Adrenal gland (tissue), 12 donors: ENCODE data around the gene NTSR2. TPM values are rescaled to one million over a fixed set of nuclear protein-coding genes. Genes with fewer than 3 reads are reported as not detected.

Experiments used
- DNase-seq, 7 donors: peaks; one replicate each; pipeline ENCODE4 v3.0.0-alpha.2; 2019 to 2020
- H3K27ac ChIP-seq, 5 donors: fragments of 200-600 bp; sonication (generic) in 4 of 5; 1 replicate in 3 of 5; 2 replicates in 2 of 5; pipeline versions ENCODE4 v1.5.1 to v1.8.0; 2016 to 2020; ENCODE audit warnings: mild to moderate bottlenecking in 1 of 5
- H3K27me3 ChIP-seq: fragments of 200-600 bp; 2 replicates; pipeline ENCODE4 v1.8.0; 2021
- H3K36me3 ChIP-seq, 2 donors: fragments of 200-600 bp; replicated peaks in 1 of 2; 1 replicate in 1 of 2; 2 replicates in 1 of 2; pipeline versions ENCODE4 v1.5.1 to v1.8.0; 2018 to 2022
- H3K4me1 ChIP-seq, 2 donors: fragments of 200-600 bp; replicated peaks in 1 of 2; 1 replicate in 1 of 2; 2 replicates in 1 of 2; pipeline versions ENCODE4 v1.5.1 to v1.8.0; 2018 to 2021
- H3K4me3 ChIP-seq, 4 donors: fragments of 200-600 bp; sonication (generic) in 3 of 4; one replicate each; pipeline ENCODE4 v1.5.1; 2016 to 2018
- H3K9me3 ChIP-seq, 3 donors: fragments of 200-600 bp; sonication (generic) in 1 of 3; replicated peaks in 1 of 3; 1 replicate in 2 of 3; 2 replicates in 1 of 3; pipeline versions ENCODE4 v1.5.1 to v1.8.0; 2016 to 2021
- CTCF ChIP-seq, 6 experiments: fragments of 450-650 bp in 4 of 6; fragments of 200-600 bp in 2 of 6; sonication (generic) in 1 of 6; IDR thresholded peaks; 1 replicate in 5 of 6; 2 replicates in 1 of 6; pipeline versions ENCODE4 v1.5.1 to v1.8.0; 2016 to 2021; ENCODE audit warnings: antibody characterized with exemption in 6 of 6, mild to moderate bottlenecking in 2 of 6, moderate library complexity in 1 of 6
- POLR2A ChIP-seq, 2 donors: fragments of 450-650 bp; IDR thresholded peaks; one replicate each; pipeline ENCODE4 v1.6.1; 2017; ENCODE audit warnings: antibody characterized with exemption in 2 of 2, mild to moderate bottlenecking in 2 of 2, moderate library complexity in 1 of 2
- WGBS, 4 donors: extraction: QIAGEN DNeasy Blood & Tissue Kit in 2 of 4; methylation state at CpG; one replicate each; pipeline versions ENCODE4 v1.1.5 to v1.1.7; 2013 to 2017; 5-methylcytosine and 5-hydroxymethylcytosine counted together
- intact Hi-C, 2 donors: fragments of 100-400 bp; cut with DNase I; formaldehyde crosslinking; loops; one replicate each; pipeline versions ENCODE4 v1.14.1 to v1.15.0; 2022 to 2023
- polyA plus RNA-seq, 3 donors: library from polyadenylated mRNA; stranded (reverse); fragments of 200-250 nt in 2 of 3; fragments of 350-450 nt in 1 of 3; fragmentation: Illumina TruSeq in 1 of 3; extraction: RNeasy Lipid Tissue Mini Kit (QIAGEN cat#74804) in 1 of 3; gene quantifications; one replicate each; pipeline ENCODE4 v1.2.3, GENCODE V29; 2013 to 2014
- total RNA-seq, 9 donors: library from RNA; depleted of rRNA in 4 of 9; stranded (reverse); fragments of >200 nt in 4 of 9; fragments of 120-200 nt in 1 of 9; fragmentation: NEBNext Ultra II Directional in 1 of 9; extraction: Animal tissue kit (Norgen Biotek cat#: 25700) in 1 of 9; gene quantifications; one replicate each; pipeline versions ENCODE4 v1.1.0 to v1.2.4, GENCODE V29; 2013 to 2023
- donor health status: healthy with polysubstance abuse.
- donor health status: Bipolar disorder and iron deficiency.
- donor health status: DM: yes; HTN: yes; CAD: no.
- donor health status: DM: no; HTN: no; CAD: no.
- donor health status: DM: no; HTN: no; CAD: no.
- donor health status: DM: yes; HTN: yes; CAD: no.

NTSR2 gene
- total and polyA plus RNA-seq, 12 donors: 0.06 to 10.3 (median 1.1) TPM

GRCh38 chr2:11712866-11713265 is 42.9 kb upstream of the NTSR2 start:
- peaks cover 12 to 28% of the 10 kb centered on the region in 2 donors for H3K4me1 ChIP-seq
- TF ChIP-seq POLR2A (IDR thresholded peaks at IDR 0.05): no peak
- TF ChIP-seq CTCF (IDR thresholded peaks at IDR 0.05): no peak
- intact Hi-C loops: no loop called here

GRCh38 chr2:11711751-11712150 is 41.8 kb upstream of the NTSR2 start:
- TF ChIP-seq CTCF (IDR thresholded peaks at IDR 0.05) (no peak), POLR2A (IDR thresholded peaks at IDR 0.05) (no peak)
- intact Hi-C loops: no loop called here
- Histone ChIP-seq H3K27ac (no peak overlapping the region), H3K36me3 (no peaks in the 10 kb centered on the region), H3K4me3 (no peak overlapping the region), H3K9me3 (no peaks in the 10 kb centered on the region), H3K4me1 (peaks cover under 1 to 17% of the 10 kb centered on the region in 2 donors), H3K27me3 (no peaks in the 10 kb centered on the region)
- DNase-seq: peak in 1 of 7 donors; percentile 43
- 72 to 81% (median 77%) methylated on average over 8 of the region's 8 CpGs for WGBS, 4 donors

More at GRCh38 chr2:11712866-11713265, 42.9 kb upstream of the NTSR2 start:
- Histone ChIP-seq H3K4me3 (no peak overlapping the region), H3K36me3 (no peaks in the 10 kb centered on the region), H3K27ac (no peak overlapping the region), H3K9me3 (no peaks in the 10 kb centered on the region), H3K27me3 (no peaks in the 10 kb centered on the region)
- peak in 1 of 7 donors; percentile 20 for DNase-seq
- WGBS, 4 donors: 81 to 100% (median 97%) methylated on average over 2 of the region's 2 CpGs

- H3K36me3 ChIP-seq: no peaks in the 10 kb centered on the region
- no peaks in the 10 kb centered on the region for H3K9me3 ChIP-seq
- TF ChIP-seq POLR2A (IDR thresholded peaks at IDR 0.05) (no peak), CTCF (IDR thresholded peaks at IDR 0.05) (no peak)
- 78 to 90% (median 83%) methylated on average over 1 of the region's 1 CpG for WGBS, 4 donors
- H3K27ac ChIP-seq: no peak overlapping the region
- H3K27me3 ChIP-seq: no peaks in the 10 kb centered on the region
- DNase-seq: no peak
- no peak overlapping the region for H3K4me3 ChIP-seq
- peaks cover 0 to 13% of the 10 kb centered on the region in 2 donors for H3K4me1 ChIP-seq
- intact Hi-C loops: no loop called here
Observed at GRCh38 chr2:11711354-11711716, 41.3 kb upstream of the NTSR2 start.

- Histone ChIP-seq H3K4me3 (no peak overlapping the region), H3K36me3 (no peaks in the 10 kb centered on the region), H3K27me3 (no peaks in the 10 kb centered on the region), H3K9me3 (no peaks in the 10 kb centered on the region), H3K27ac (peak overlapping the region in 3 of 5 donors; percentile 3 to 55 (median 19)), H3K4me1 (peaks cover 0 to 13% of the 10 kb centered on the region in 2 donors)
- 13 to 39% (median 19%) methylated on average over 3 of the region's 3 CpGs for WGBS, 4 donors
- TF ChIP-seq POLR2A (IDR thresholded peaks at IDR 0.05) (no peak), CTCF (IDR thresholded peaks at IDR 0.05) (no peak)
- intact Hi-C loops: no loop called here
- peak in 1 of 7 donors; percentile 47 for DNase-seq
Observed at GRCh38 chr2:11710632-11711353, 40.8 kb upstream of the NTSR2 start.
